HG03025 (cell line): Measurements from ENCODE around the gene IL11RA.

Experiments
- ATAC-seq: cut with Tn5 transposase; IDR thresholded peaks from one replicate; pipeline ENCODE4 v1.9.1; 2021; ENCODE audit warnings: mild to moderate bottlenecking, moderate library complexity; ENCODE audit not compliant: unreplicated experiment, low FRiP score

The IL11RA gene

DNA sequence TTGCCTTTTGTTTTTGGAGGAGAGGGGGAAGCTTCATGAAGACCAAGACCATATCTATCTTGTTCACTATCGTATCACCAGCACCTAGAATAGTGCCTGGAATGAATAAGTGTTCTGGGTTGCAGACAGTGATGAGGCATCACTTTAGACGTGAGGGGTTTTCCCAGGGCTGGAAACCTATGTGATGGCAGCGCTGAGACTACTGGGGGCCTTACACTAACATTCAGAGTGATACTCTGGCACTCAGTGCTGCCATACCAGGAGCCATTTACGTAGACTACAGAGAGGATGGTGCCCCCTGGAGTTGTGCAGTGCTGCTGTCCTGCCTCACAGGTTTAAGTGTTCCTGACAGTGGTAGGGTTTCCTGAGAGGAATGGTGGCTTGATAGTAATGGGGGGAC is 32.2 kb downstream of the IL11RA start:
- ATAC-seq, result no peak

DNA sequence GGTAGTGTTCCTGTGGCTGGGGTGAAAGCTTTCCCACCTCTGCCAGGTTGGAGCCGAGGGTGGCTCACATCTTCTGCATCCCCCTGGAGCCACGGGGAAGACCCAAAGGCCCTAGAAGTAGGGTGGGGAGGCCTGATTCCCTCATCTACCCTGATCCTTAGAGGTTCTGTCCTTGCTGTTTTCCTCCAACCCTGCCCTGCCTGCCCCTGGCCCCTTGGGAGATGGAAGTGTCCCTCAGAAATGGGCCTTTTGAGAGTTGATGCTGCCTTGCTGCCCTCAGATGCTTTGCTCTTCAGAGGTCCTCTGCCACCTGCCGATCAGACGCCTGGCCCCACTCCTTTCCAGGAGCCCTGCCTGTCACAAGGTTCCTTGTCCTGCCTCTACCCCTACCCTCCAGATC is 32.8 kb downstream of the IL11RA start:
- no peak for ATAC-seq

DNA sequence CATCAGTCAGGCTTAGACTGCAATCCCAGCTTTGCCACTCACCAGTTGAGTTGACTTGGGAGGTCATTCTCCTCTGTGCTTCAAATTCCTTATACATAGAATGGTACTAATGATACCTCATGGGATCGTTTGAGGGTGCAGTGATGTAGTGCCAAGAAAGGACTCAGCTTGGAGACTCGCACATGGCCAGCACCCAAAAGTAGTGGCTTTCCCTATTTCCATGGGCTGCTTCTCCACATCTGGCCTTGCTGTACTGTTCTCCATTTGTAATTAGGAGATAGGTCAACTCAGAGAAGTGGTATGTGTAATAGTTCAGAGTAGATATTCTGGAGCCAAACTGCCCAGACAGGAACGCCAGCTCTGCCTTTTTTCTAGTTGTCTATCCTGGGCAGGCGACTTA is 33.6 kb downstream of the IL11RA start:
- no peak for ATAC-seq

DNA sequence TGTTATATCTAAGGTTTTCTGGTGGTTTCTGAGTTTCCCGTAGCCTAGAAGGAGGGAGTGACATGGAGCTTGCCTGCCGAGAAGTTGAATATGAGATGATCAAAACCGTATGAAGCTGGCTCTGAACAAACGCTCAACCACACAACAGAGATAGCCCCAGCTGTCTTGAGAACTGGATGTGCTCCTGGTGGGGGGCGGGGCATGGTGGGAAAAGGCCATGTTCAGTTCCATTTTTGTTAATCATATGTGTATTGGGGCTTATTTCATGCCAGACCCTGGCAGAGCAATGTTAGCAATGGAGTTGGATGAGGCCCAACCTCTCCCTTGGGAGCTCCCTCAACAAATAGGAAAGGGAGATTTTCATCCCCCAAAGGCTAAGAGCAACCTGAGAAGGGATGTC is 34.2 kb downstream of the IL11RA start:
- ATAC-seq, result no peak

DNA sequence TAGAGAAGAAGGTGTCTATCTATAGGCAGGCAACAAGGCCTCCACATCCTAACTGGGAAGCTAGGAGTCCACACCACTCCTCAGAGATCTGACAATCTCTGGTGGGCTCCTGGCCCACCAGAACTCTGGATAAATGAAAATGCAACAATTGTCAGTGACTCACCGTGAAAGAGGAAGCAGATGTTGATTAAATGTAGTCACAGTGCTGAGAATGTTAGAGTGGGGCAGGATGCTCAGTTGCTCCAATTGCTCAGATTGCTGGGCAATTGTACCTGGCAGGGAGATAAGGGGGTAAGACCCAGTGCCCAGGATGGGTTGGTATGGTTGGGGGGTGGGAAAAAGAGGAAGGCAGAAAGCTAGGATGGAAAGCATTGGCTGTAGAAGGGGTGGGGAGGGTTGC is 34.7 kb downstream of the IL11RA start:
- ATAC-seq, result no peak

DNA sequence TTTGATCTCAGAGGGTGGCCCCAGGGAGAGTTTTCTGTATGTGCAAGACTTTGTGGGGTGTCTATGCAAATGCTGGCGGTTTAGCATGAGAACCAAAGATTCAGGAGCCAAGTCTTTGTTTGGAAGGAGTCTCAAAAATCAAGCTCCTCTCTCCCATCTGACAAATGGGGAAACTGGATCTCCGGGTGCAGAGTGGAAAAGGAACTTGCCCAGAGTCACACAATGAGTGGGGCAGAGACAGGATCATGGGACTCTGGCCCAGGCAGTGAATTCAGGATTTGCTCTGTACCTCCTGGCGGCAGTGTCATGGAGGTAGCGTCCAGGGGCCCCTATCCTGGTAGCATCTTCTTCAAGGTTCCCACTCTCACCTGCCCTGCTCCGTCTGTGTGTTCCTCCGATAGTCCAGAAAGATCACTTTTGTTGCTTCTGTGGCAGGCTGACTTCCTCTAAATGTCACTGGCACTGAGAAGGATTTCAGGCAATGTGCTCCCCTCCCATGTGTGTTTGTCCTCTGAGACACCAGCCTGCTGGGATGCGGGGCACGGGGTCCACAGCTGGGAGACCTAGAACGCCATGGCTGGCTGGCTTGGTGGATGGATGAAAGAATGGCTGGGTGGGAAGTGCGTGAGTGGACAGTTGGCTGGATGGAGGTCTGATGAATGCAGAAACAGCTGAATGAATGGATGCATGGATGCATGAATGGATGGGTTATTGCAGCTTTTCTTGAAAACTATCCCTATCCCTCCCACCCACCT is 35.5 kb downstream of the IL11RA start:
- no peak for ATAC-seq

DNA sequence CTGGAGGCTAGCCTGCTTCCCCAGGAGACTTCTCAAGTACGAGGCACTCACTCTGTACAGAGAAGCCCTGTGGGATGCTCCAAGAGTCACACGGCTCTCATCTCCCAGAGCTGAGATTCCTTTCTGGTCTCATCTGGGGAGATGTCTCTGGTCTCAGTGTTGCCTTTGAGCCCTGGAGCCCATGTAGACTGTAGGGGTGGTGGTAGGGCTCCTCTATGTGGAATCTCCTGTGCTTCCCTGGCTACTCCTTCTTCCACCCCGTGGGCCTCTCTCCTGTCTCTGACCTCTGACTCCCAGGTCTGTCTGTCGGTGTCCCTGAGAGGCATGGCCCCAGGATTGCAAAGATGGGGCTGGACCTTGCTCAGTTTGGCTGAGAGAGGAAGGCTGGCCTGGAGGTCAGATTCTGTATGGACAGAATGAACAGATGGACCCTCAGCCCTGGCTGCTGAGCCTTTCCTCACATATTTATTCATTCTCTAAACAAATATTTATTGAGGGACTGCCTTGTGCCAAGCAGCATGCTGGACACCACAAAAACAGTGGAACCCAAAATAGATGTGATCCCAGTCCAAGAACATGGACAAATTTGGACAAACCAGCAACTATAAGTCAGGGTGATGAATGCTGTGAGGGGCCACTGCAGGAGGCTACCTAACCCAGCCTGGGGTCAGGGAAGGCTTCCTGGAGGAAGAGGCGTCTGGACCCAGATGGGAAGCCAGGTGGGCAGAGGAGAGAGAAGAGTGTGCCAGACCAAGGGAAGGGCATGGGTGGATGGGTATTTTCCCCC is 36.5 kb downstream of the IL11RA start:
- ATAC-seq, result no peak

DNA sequence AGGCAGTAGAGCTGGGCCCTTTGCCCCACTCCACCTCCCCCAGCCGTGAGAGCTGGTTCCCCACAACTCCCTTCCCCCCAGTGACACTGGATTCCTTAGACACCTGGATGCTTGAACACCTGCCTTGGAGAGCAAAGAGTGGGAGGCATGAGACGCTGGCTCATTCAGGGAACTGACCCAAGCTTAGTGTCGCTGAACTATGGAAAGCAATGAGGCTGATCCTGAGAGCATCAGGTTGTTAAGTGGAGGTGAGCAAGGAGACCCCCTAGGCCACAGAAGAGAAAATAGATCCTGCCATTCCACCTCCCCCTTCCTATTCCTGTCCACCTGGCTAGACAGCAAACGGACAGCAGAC is 37.1 kb downstream of the IL11RA start:
- no peak for ATAC-seq

DNA sequence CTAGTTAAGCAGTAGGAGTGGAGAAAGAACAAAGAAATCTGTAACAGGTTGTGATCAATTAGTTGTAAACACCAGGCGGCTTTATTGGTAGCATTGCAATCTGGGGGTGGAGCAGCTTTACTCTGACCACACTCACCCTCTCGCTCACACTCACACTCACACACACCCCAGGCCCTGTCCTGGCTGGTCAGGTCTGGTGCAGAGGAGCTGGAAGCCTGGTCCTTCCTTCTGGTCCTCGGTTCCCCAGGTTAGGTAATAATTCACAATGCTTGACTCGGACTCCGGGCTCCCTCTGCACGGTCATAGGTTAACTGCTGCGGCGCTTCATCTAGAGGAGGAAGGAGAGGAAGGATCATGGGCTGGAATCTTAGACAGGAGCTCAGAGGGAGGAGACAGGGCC is 37.5 kb downstream of the IL11RA start:
- ATAC-seq, result no peak

DNA sequence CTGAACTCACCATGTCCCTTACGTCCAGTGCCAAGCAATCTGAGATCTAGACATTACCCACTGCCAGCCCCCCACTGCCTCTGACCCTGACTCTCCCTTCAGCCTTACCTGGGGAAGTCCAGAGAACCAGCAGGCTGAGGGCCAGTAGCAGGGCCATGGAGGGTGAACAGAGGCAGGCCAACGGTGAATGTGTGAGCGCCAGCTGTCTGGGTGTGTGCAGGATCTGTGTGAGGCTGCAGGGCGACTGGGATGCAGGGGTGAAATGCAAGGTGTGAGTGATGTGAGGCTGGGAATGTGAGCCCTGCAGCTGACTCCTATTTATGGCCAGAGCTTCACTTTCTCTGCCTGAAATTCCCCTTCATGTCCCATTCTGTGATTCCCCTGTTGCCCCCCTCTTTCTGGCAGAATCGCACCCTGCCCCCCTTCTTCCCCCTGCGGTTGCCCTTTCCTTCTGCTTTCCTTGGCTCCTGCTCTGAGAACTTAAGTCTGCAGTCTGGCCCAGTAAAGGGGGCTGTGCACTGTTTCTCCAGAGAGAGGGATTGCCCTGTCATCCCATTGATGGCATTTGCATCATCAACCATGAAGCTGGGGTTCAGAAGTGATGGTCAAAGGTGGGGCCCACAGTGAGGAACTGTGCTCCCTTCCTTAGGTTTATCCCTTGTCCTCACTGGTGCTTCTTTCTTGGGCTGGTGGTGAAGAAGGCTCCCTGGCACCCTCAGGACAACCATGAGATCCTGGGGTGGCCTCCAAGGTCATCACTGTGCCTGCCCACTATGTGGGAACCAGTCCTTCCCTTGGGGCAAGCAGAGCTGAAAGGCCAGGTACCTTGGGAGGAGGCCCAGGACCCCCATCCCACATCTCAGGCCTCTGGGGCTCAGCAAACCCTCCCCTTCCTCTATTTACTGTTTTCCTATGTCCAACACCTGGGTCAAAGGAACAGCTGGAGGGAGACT is 39.3 kb downstream of the IL11RA start, which contains the start of gene CCL19:
CCL19 (minus strand) TSS at position 294 of the 953 bp plus-strand sequence; CDS start at position 157, 137 bp downstream.
- no peak for ATAC-seq

DNA sequence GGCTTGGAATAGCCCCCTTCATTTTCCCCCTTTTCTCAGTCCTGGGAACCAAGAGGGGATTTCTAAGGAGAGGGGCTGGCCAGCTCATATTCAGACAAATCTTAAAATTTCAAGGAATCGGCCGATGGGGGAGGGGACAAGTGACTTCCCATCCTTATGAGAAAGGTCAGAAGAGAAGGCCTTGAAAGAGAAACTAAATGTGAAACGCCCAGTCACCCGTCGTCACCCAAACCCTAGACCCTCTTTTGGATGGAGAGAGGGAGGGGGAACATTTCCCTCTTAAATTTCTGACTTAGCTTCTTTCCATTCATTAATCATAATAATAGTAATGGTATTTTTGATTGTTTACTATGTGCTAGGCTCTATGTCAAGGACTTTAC is 39.9 kb downstream of the IL11RA start:
- no peak for ATAC-seq

DNA sequence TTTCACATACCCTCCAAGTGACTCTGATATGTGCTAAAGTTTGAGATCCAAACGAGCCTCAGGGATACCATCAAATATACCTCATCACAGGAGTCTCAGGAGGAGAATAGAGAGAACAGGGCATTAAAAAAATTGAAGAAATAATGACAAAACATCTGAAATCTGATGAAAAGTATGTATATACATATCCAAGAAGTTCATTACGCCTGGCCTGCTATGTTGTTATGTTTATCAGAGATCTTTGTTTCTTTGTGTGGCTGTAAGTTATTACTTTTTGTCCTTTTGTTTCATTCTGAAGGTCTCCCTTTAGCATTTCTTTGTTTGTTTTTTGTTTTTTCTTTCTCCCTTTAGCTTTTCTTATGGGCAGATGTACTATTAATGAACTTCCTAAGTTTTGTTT is 41.6 kb downstream of the IL11RA start:
- ATAC-seq, result no peak

DNA sequence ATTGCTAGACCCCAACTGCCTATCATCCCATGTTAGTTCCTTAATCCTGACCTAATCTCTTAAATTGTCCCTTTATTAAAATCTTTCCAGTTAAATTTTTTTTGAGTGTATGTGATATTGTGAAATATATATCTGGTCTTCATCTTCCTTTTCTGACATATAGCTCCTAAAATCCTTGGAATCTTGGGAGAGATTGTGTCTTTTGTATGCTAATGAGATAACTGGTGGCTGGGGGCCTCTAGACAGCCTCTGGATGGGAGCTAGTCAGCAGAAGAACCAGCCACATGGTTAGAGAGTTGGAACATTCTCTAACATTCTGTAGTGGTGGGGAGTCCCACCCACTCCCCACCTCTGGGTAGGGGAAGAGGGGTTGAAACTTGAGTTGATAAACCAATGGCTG is 42.8 kb downstream of the IL11RA start:
- no peak for ATAC-seq

DNA sequence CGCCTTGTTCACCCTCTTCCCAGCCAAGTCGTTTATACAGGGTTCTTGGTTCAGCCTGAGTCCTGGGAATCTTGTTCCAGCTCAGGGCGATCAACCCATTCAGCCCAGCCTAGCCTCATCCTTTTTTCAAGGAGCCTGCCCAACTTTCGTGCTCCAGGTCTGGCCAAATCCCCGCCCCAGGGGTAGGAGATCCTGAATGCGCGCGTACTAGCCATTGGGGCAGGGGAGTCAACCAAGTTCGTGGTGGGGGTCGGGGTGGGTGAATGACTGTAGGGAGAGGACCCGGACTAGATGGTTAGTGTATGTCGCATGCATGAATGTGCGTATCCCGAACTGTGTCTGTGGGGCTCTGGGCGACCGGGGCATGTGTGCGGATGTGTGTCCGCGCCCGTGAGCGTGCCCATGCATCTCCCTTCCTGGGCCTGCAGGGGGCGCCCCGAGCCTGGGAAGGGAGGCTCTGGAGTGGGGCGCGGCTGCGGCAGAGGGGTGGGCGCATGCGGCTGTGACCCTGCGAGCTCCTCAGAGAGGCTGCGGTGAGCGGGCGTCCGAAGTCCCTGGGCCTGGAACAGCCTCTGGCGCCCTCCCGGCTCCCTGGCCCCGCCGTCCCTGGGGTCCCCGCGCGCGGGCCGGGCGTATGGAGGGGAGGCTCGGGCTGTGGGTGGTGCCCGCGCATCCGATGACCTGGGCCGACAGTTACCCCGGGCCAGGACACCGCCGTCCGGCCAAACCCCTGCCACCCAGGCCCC is 49.2 kb downstream of the IL11RA start:
- no peak for ATAC-seq

DNA sequence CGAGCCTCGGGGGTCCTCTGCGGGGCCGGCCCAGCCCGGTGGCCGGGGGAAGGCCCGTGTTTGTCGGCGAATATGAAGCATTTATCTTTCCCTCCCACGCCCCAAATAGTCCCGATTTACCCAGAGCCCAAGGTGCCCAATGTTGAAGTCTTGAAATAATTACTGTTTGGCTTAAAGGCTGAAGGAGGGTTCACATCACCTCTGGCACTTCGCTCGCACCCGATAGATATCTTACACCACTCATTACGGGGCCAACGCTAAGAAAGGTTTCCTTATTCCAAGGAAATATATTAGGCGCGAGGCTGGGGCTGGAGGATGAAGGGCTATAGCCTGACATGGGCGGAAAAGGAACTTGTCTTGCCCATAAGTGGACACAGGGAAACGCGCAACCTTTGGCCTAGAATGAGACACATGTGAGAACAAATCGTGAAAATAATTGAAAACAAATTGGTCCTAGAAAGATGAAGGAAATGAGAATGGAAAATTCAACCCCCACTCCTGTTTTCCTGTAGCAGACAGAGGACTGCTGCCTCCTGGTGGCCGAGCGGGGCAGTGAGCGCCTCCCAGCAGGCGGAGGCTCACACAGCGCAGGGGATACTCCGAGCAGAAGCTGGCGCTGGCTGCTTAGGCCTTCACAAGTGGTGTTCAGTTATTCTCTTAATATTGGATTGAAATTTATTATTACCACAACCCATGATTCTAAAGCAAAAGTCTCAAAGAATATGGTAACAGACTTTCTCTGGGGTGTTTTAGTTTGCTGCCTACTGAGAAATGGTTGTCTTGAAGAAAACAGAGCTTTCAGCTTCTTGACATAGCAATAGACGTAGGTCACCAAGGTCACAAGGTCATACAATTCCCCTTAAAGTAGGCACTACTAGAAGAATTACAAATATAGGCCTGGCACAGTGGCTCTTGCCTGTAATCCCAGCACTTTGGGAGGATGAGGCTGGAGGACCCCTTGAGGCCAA is 50.1 kb downstream of the IL11RA start:
- ATAC-seq, result no peak

DNA sequence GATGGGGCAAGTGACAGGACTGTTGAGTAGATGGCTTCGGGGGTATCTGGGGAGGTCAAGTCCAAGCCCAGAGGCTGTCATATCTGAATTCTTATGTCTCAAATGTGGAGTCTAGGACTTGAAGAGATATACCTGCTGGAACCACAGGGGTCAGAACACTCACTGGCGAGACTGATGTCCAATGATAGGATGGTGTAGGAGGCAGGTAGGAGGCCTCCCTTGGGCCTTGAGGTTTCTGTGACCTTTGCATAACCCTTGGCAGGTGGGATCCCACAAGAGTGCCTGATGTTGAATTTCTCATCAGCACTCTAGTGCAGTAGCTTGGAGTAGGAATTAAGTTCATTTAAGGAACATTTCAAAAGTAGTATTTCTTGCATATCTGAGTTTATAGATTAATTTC is 55.1 kb downstream of the IL11RA start:
- ATAC-seq, result no peak

DNA sequence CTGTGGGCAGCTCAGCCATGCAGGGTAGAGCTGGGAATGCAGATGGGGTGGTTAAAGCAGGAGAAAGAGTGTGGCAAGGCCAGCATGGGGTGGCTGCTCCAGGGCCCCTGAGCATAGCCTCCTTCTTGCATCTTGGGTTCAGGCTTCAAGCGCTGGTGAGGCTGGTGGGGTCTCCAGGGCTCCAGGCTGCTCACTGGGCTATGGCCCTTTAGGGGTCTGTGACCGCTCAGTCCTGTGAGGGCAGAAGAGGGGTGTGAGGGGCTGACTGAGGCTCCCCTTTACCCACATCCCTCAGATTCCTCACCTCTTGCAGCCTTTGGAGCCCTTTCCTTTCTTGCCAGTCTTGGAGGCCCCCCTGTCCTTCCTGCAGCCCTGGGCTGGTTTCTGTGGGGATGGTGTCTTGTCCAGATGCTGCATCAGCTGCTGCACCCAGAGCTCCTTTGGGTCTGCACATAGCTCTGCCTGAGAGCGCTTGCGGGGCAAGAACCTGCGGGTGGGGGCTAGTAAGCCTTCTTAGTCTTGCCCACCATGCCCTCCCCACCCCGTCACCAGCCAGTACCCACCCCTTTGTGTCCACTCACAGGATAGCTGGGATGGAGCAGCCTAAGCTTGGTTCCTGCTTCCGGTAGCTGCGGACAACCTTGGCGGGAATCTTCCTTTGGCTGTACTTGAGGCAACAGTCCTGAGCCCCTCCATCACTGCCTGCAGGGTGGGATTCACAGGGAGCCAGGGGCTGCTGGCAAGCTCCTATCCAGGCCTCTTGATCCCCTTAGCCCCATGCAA is 57.4 kb downstream of the IL11RA start:
- ATAC-seq, result no peak

DNA sequence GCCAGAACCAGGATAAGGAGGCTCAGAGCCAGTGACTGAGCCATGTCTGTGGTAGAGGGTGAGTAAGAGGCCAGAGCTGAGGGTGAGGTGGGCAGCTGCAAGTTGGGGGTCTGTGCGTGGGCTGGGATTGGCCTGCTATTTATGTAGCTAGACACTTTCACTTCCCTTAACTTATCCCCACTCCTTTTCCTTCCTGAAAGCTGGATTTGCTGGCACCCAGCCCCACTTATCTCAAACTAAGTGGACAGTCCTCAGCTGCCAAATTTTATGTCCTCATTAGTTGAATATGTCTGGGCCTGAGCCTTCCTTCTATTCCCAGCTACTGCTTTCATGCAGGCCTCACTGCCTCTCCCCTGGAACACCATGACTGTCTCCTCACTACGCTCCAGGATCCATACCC is 58.0 kb downstream of the IL11RA start, which contains the start of gene CCL21:
CCL21 (minus strand) TSS at position 114 of the 400 bp plus-strand sequence; CDS start at position 44, 70 bp downstream.
- no peak for ATAC-seq
